ENCODE measurements around the gene TMEM89.

GRCh38 chr3:48652923-48653715, 31.6 kb upstream of the TMEM89 start:
- no peak for TF ChIP-seq POLR2A (IDR thresholded peaks at IDR 0.05)
- TF ChIP-seq CTCF (IDR thresholded peaks at IDR 0.05): no peak
- TF ChIP-seq POLR2AphosphoS5 (IDR thresholded peaks at IDR 0.05): no peak
